HuH-7 (cell line): ENCODE results near the gene AFAP1L2.

Experiments used
- DNase-seq: peaks from one replicate; pipeline ENCODE4 v3.0.0; 2011; ENCODE audit warnings: low spot score

The AFAP1L2 gene

DNA sequence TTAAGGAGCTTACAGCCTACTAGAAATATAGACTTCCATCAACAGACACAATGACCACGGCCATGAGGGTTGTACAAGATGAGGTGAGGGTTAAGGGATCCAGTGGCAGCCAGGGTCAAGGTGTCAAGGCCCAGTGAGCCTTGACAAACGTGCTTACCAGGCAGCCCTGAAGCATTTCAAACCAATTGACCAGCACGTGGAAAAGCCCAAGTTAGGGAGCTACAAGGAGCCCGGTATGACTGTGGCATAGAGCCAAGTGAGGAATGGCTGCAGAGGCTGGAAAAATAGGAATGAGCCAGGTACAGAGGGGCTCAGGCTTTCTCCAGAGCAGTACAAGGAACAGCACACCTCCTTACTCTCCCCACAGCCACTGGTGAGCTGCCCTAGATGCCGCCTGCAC is 12.7 kb downstream of the AFAP1L2 start:
- no peak for DNase-seq

DNA sequence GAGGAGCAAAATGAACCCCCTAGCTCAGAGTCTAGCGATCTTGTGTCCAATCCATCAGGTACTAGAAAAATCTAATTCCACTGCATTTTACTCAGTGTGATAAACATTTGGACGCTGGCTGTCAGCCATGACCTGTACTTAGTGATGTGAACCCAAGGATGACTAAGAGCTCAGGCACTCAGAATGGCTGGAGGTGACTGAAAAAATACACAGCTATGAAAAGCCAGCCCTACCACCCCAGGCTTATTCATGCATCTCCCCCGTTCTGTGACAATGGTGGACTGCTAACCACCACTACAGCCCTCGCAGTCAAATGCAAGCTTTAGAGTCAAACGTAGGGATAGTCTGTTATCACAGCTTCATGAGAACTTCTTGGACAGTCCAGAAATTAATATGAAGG is 14.9 kb downstream of the AFAP1L2 start:
- no peak for DNase-seq

DNA sequence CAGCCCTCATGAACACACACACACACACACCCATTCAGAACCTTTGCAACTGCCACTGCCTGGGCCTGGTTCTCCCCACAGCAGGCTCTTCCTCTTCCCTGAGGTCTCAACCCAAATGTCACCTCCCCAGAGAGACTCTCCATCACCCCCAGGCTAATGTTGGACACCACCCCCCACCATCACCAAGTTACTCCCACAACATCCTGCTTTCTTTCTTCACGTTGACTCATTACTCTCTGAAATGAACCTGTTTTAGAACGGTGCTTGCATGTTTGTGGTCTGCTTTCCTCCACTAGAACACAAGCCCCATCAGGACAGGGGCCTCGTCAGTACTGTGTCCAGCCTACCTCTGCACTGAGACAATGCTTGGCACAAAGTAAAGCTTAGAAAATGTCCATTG is 16.0 kb downstream of the AFAP1L2 start:
- DNase-seq, result no peak

DNA sequence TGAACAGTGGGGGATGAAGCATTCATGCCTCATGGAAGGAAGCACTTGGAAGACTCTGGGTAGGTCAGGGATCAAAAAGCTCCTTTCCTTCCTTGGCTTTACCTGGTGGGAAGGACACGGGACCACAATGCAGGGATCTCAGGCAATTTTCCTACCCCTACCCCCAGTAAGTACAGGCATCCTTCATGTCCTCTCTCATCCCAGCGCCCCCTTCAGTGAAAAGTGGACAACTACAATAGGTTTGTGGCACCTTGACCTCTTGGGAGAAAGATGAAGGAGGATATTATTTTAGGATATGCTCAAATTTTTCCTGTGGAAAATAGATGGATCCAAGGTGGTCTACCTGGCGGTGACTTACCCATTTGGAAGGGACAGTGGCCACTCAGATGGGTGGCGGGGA is 16.5 kb downstream of the AFAP1L2 start:
- no peak for DNase-seq

DNA sequence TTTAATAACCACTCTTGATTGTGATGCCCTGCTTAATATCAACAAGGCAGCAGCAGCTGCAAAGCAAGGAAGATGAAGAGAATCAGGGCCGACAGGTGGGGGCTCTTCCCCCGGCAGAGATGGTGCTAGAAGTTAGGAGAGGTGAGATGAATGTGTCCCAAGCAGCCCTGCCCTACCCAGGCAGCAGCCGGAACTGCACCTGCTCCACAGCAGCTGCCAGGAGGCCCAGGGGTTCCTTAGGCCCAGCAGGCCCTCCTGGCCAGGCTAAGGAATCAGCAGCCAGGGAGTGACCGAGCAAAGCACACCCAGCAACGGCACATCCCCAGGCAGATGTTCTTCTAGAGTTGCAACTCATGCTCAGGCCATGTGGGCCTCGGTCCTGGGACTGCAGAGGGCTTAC is 17.9 kb downstream of the AFAP1L2 start:
- DNase-seq, result no peak

DNA sequence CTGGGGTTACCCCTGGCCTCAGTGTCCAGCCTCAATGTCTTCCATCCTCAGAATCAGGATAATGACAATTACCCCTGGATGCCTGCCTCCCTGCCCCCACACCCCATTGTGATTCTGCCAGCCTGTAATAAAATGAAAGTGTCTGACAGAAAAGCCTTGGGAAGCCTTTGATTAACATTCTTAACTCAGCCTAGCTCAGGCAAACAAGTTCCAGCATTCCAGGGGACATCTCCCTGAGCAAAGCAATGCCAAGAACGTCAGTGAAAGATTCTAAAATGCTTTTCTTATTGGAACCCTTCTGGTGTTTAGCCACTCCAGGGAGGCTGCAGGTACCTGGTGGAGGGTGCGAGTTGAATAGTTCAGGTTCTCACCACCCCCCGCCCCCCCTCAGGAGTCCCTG is 18.7 kb downstream of the AFAP1L2 start:
- DNase-seq, result no peak

DNA sequence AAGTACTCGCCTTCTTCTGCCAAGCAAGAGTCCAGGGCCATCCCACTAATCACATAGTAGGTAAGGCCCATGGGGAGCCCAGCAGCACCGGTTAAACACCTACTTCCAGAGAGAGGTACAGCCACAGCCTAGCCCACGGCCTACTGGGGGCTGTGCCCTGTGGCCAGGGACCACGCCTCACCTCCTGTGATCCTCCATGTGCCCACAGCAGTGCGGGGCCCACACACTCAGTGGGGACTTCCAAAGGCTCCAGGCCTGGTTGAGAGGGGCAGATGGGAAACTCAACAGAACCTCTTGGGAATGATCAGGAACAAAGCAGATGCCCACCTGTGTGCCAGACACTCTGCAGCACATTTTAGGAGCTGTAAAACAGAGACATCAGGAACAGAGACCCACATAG is 19.7 kb downstream of the AFAP1L2 start:
- no peak for DNase-seq

DNA sequence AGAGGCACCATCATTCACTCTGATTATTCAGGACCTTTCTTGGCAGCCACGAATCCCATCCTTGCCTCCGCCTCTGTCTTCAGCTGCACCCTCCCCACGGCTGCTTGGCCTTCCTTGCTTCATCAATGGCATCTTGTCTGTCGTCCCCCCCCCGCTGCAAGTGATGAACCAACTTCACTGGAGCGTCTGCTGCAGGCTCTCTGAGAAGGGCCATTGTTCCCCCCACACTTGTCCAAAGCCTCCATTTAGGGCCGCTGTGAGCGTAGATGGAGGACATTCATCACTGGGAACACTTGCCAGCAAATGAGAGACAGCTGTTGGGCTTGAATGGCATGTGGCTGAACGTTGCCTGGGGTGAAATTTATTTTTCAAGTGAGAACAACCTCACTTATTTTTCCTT is 20.1 kb downstream of the AFAP1L2 start:
- no peak for DNase-seq

DNA sequence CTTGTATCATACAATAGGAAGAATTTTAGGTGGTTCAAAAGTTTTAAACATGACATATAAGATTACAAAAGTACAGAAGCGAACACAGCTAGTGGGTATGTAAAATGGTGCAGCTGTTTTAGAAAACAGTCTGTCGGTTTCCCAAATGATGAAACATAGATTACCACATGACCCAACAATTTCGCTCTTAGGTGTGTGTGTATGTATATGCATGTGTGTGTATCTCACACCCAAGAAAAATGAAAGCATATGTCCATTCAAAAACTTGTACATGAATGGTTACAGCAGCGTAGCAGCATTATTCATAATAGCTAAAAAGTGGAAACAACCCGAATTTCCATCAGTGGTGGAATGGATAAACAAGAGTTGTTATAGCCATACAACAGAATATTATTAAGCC is 23.5 kb downstream of the AFAP1L2 start:
- DNase-seq, result no peak

DNA sequence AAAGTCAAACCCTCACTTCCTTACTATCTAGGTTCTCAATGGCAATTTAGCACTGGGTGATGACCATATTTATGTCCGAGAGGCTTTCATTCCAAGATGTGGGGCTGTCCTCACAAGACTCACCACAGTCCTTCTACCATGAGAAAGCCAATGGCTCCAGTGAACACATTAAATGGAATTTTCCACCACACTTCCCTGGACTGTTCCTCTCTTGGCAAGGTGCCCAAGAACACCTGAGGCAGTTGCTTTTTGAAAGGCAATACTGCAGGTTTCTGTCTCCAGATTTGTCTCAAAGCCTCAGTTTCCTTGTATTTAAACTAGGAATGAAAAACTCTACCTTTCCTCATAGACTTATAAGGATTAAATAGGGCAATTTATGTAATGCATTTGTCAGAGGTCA is 24.2 kb downstream of the AFAP1L2 start:
- no peak for DNase-seq

DNA sequence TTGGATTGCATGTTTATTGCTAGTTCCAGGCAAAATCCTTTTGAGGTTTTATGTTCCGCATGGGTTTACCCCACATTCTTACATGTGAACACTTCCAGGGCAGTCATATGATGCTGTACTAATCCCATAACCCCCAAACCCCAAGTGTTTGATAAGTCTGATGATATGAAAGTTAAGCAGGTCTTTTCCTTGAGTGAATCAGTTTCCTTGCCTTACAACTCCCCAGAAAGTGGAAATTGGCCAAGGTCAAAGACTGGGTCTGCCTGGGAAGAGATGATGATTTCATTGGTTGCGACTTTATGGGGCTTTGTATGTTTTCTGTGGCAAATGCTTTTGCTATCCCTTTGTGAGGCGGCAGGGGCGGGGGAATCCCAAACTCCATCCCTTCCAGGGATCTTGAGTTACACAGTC is 24.7 kb downstream of the AFAP1L2 start:
- no peak for DNase-seq

DNA sequence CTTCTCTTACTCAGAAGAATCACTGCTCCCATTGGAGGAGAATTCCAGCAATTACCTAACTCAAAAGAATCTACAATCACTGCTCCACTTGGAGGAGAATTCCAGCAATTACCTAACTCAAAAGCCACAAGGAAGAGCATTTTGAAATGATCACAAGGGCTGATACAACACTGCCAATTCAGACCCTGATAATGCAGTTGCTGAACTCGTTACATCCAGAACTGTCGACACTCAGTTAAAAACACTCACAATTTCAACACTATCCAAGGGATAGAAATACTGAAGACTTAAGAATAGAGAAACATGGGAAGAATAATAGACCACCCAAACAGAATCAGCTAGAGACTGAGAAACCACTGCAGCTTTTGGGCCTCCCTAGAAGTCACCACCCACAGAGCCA is 27.8 kb downstream of the AFAP1L2 start:
- no peak for DNase-seq

DNA sequence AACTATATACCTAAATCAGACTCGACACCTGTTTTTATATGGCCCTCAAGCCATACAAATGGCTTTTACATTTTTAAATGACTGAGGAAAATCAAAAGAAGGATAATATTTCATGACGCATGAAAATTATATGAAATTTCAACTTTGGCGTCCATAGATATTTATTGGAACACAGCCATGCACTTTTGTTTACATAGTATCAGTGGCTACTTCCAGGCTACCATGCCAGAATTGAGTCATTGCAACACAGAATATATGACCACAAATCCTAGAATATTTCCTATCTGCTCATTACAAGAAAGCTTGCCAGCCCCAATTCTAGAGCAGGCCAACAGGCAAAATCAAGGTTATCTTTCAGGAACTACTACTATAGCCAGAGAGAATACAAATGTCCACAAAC is 29.3 kb downstream of the AFAP1L2 start:
- DNase-seq, result no peak

DNA sequence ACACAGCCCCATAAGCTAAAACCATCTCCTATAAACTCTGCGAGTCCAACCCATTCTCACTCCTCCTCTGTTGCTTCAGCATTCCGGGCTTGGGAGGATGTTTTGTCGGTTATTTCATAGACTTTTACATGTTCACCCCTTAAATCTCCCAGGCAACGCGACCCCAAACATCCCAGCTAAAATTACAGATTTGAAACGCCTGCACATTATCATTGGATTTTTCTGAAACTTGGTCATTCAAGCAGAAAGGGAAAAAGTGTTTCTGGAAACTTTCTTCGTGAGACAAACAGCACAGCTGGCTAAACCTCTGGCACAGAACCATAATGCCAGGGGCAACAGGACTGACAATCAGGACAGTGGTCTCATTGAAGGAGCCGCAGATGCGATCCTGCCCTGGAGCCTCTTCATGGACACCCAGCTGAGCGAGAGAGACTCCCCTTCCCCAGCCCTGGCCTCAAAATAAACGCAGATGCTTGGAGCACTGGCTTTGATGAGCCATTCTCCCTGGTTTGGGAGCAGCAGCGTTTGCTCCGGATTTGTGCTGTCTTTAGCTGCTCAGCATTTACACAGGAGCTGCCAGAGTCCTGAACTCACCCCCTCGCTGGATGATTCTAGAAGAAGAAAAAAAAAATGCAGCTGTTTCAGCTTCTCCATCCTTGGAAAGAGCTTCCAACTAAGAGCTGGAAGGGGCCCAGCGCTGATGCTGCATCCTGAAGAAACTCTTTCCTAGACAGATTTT is 30.1 kb downstream of the AFAP1L2 start:
- DNase-seq, result no peak

DNA sequence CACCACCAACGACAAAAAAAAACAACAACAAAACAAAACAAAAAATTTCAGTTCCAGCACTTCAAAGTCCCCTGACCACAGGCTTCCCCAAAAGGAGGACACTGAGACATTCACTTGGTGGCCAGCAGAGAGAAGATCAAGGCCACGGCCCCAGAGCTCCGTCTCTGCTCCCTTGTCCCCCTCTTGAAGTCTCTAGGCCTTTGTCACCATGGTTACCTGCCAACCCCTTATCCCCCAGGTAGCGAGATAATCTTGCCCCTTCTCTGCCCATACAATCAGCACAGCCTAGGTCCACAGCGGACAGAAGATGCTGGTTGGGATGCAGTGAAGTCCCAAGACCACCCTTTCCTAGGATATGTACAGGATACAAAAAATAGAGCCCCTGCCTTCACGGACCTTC is 30.7 kb downstream of the AFAP1L2 start:
- DNase-seq, result no peak

DNA sequence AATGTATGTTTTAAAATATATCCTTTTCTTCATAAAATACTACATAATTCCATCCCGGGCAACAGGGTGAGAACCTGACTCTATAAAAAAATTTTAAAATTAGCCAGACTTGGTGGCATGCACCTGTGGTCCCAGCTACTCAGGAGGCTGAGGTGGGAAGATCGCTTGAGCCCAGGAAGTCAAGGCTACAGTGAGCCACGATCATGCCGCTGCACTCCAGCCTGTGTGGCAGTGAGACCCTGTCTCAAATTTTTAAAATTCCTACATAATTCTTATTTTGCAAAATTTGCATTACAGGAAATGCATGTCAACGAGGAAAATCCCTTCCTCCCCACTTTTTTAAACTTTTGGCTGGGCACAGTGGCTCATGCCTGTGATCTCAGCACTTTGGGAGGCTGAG is 31.3 kb downstream of the AFAP1L2 start:
- DNase-seq, result no peak

DNA sequence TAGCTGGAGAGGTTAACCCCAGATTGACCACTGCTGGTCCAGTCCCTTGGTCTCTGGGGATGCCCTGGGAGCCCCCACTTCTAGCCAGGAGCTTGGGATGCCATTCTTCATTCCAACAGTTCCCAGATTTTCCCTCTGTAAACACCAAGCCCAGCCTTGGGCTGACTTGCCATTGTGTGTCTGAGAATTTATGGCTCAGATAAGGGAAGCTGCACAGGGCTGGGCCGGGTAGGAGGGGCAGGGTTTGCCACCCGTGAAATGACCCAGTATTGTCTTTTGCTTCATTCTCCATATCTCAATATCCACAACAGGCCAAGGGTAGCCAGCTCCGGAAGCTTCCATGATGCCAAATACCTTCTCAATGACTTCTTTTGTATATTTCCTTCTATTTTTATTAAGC is 32.1 kb downstream of the AFAP1L2 start:
- DNase-seq, result no peak

DNA sequence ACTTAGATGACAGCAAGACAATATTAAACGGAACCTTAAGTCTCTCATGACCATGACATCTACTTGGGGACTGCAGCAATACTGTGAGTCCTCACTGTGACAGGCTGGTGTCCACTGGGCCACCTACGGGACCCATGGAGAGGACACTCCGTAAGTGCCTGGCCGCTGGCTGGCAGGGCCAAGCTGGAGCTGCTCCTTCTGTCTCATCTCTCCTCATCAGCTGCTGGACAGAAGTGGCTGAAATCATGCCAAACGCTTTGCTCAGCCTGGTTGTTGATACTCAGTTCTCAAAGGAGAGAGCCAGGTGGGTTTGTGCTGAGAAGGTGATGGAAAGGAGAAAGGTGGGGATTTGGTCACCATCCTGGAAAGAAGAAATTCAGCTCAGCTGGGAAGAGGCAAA is 33.3 kb downstream of the AFAP1L2 start:
- DNase-seq, result no peak

DNA sequence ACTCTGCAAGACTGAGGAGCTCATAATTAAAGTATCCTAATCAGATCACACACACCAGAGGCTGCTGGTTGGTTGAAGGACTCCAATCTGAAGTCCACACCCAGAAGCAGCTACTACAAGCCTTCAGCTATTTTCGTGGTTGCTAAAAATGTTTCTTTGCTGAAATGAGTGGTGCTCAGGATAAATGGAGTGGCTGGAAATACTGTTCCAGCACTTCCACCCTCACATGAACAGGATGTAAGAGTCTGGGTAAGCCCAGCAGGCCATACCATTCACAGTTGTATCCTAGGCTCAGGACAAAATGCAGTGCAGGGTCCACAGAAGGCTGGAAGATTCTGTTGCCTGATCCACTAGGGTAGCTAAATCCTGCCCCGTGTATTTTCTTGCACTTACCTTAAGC is 34.1 kb downstream of the AFAP1L2 start:
- no peak for DNase-seq

DNA sequence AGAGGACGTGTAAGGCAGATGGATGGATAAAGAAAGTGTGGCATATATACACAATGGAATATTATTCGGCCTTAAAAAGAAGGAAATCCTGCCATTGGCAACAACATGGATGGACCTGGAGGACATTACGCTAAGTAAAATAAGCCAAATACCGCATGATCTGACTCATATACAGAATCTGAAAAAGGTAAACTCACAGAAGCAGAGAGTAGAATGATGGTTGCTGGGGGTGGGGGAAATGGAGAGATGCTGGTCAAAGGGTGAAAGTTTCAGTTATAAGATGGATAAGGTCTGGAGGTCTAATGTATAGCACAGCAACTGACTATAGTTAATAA is 36.3 kb downstream of the AFAP1L2 start:
- DNase-seq, result no peak

DNA sequence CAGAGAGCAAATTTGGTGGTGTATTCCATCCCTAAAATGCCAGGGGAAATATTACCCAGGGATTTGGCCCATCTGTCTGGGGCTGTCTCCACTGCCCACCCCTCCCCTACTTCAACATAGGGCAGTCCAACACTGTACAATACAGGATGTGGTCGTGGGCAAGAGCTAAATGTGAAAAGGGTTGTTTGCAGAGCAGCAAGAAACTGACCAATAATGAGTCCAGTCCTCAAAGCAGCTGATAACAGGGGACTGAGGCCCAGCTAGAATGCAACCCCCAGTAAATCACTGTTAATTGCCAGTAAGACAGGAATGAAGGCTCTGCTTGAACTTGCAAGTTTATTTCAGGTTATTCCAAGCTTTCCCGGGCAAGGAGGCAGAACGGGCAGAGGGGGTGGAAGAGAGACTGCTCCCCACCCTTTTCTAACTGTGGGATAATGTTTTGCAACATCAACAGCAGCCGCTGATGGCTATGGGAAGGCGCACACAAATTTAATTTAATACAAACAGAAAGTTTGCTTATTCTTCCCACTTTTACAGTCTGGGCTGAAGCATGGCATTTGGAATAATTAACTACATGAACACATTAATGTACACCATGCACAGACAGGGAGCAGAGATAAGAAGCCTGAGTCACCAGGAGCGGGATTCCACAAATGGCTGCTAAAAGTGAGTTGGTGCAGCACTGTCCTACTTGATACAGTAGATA is 36.8 kb downstream of the AFAP1L2 start:
- no peak for DNase-seq

DNA sequence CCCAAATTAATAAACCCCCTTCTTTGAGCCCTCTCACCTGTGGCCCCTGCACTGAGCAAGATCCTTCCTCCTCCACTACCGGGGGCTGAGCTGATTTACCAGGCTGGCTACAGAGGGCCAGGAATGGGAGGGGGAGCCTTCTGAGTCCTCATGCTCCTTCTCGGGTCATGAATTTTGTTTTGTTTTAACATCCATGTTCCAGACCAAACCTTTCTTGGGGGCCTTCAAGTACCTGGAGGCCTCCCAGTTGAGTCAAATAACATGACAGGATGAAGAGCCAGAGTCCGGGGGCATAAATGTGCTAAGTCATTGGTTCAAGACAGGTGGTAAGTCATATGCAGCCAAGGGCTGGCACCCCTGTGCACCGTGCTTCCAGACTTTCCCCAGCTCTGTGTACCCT is 39.6 kb downstream of the AFAP1L2 start:
- no peak for DNase-seq

DNA sequence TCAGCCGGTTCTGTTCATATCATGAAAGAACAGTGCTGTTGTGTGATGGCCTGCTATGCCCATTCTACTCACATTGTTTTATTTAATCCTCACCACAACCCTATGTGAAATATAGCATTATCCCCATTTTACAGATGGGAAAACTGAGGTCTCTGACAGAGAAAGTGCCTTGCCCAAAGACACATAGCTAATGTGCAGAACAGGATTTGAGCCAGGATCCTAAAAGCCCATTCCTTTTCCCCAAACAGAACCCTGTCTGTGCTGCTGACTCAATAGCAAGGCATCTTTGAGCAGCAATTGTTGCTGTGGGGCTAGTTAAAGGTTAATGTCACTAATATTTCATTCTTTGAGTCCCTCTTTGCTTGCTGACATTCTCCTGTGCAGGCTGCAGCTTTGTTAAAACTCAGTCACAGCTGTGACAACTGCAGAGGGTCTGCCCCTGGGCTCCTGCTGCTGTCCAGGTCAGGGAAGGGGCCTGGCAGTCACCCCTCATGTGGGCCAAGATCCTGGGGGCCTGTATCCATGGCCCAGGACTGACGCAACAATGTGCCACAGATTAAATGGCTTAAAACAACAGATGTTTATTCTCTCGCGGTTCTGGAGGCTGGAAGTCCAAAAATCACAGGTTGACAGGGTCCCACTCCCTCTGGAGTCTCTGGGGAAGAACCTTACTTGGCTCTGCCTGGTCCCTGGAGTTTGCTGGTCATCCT is 40.4 kb downstream of the AFAP1L2 start:
- no peak for DNase-seq
